IMR-90 (cell line): ENCODE results near the gene MMP10. TPM values are rescaled to one million over a fixed set of nuclear protein-coding genes. Genes with fewer than 3 reads are reported as not detected.

Source experiments
- ATAC-seq: fragments of 200-7000 bp; cut with Tn5 transposase; 2 replicates; pipeline ENCODE4 v1.9.1; 2020; ENCODE audit warnings: low read depth, mild to moderate bottlenecking, moderate library complexity
- BruUV-seq: library from RNA; stranded (reverse); fragments of 400-500 nt; replicated peaks from 2 replicates; lab custom pipeline; 2021; lab: Mats Ljungman, UMichigan
- CTCF ChIA-PET: fragments of 300-600 bp; formaldehyde crosslinking; extraction: SDS; loops from one replicate; lab custom pipeline; 2021; ENCODE audit warnings: antibody characterized with exemption; lab: Yijun Ruan, JAX
- POLR2A ChIA-PET: fragments of 300-600 bp; sonication (Branson Sonifier 250); formaldehyde crosslinking; loops from one replicate; lab custom pipeline; 2022; ENCODE audit warnings: antibody characterized with exemption; ENCODE audit not compliant: unreplicated experiment; lab: Charles Lee
- DNase-seq: peaks from one replicate; pipeline ENCODE4 v3.0.0; 2013
- H2AFZ ChIP-seq: replicated peaks from 2 replicates; pipeline ENCODE3; 2013; ENCODE audit warnings: low read length, mild to moderate bottlenecking; ENCODE audit not compliant: poor library complexity
- H2AK5ac ChIP-seq: 2 replicates; pipeline ENCODE4 v1.6.1; 2013; ENCODE audit warnings: low read depth, low read length, inconsistent platforms
- H2AK9ac ChIP-seq: replicated peaks from 2 replicates; pipeline ENCODE3; 2013; ENCODE audit warnings: mild to moderate bottlenecking, low read depth, low read length, moderate library complexity; ENCODE audit not compliant: poor library complexity
- H2BK120ac ChIP-seq: 2 replicates; pipeline ENCODE4 v1.6.1; 2013; ENCODE audit warnings: low read depth, low read length, inconsistent platforms
- H2BK15ac ChIP-seq: 3 replicates; pipeline ENCODE4 v1.6.1; 2013; ENCODE audit warnings: low read depth, low read length, inconsistent platforms
- H2BK20ac ChIP-seq: 2 replicates; pipeline ENCODE4 v1.6.1; 2013; ENCODE audit warnings: low read depth, mild to moderate bottlenecking, inconsistent platforms, low read length, moderate library complexity
- H2BK5ac ChIP-seq: 2 replicates; pipeline ENCODE4 v1.6.1; 2013; ENCODE audit warnings: mild to moderate bottlenecking, low read depth, low read length, inconsistent platforms; ENCODE audit not compliant: poor library complexity, severe bottlenecking
- H3K14ac ChIP-seq: replicated peaks from 2 replicates; pipeline ENCODE4 v1.6.1; 2013; ENCODE audit warnings: low read depth, low read length, inconsistent platforms
- H3K18ac ChIP-seq: 2 replicates; pipeline ENCODE4 v1.6.1; 2013; ENCODE audit warnings: low read depth, low read length, control low read depth
- H3K23ac ChIP-seq: 2 replicates; pipeline ENCODE4 v1.6.1; 2013; ENCODE audit warnings: low read depth, low read length, inconsistent platforms
- H3K27ac ChIP-seq: 2 replicates; pipeline ENCODE4 v1.5.1; 2013; ENCODE audit warnings: mild to moderate bottlenecking, control low read depth, low read length; ENCODE audit not compliant: insufficient read depth
- H3K27me3 ChIP-seq: 2 replicates; pipeline ENCODE4 v1.6.1; 2013; ENCODE audit warnings: low read length; ENCODE audit not compliant: control insufficient read depth, insufficient read depth
- H3K36me3 ChIP-seq: 2 replicates; pipeline ENCODE4 v1.6.1; 2013; ENCODE audit warnings: low read length, mixed read lengths; ENCODE audit not compliant: control insufficient read depth, insufficient read depth
- H3K4ac ChIP-seq: 2 replicates; pipeline ENCODE4 v1.6.1; 2013; ENCODE audit warnings: low read depth, low read length, inconsistent platforms
- H3K4me1 ChIP-seq: 2 replicates; pipeline ENCODE4 v1.6.1; 2013; ENCODE audit warnings: low read length, mixed read lengths; ENCODE audit not compliant: control insufficient read depth, insufficient read depth
- H3K4me2 ChIP-seq: 2 replicates; pipeline ENCODE4 v1.6.1; 2013; ENCODE audit warnings: low read depth, mild to moderate bottlenecking, control low read depth, low read length, moderate library complexity
- H3K4me3 ChIP-seq: 2 replicates; pipeline ENCODE4 v1.5.1; 2013; ENCODE audit warnings: low read depth, mild to moderate bottlenecking, control low read depth, low read length, moderate library complexity; ENCODE audit not compliant: insufficient read depth
- H3K56ac ChIP-seq: 2 replicates; pipeline ENCODE4 v1.6.1; 2013; ENCODE audit warnings: low read length, inconsistent platforms; ENCODE audit not compliant: insufficient read depth; ENCODE audit errors: extremely low read depth
- H3K79me1 ChIP-seq, 2 experiments: 2 replicates each; pipeline ENCODE4 v1.6.1; 2013; ENCODE audit warnings: low read length in 2 of 2, inconsistent platforms in 1 of 2, low read depth in 1 of 2
- H3K9ac ChIP-seq: 2 replicates; pipeline ENCODE4 v1.6.1; 2013; ENCODE audit warnings: low read depth, low read length, control low read depth
- H3K9me1 ChIP-seq: 2 replicates; pipeline ENCODE4 v1.6.1; 2013; ENCODE audit warnings: low read length, inconsistent platforms; ENCODE audit not compliant: insufficient read depth
- H3K9me3 ChIP-seq: 2 replicates; pipeline ENCODE4 v1.6.1; 2013; ENCODE audit warnings: low read length; ENCODE audit not compliant: control insufficient read depth, insufficient read depth
- H4K20me1 ChIP-seq: 2 replicates; pipeline ENCODE4 v1.6.1; 2013; ENCODE audit warnings: low read length, inconsistent platforms; ENCODE audit not compliant: insufficient read depth
- H4K5ac ChIP-seq: 2 replicates; pipeline ENCODE4 v1.6.1; 2013; ENCODE audit warnings: mild to moderate bottlenecking, low read depth, low read length, control low read depth
- H4K8ac ChIP-seq, 2 experiments: 2 replicates each; pipeline ENCODE4 v1.6.1; 2013; ENCODE audit warnings: low read depth in 2 of 2, low read length in 2 of 2, control low read depth in 1 of 2, inconsistent platforms in 1 of 2
- H4K91ac ChIP-seq: 2 replicates; pipeline ENCODE4 v1.6.1; 2013; ENCODE audit warnings: low read depth, low read length, inconsistent platforms; ENCODE audit not compliant: insufficient read depth
- BHLHE40 ChIP-seq: fragments of 150-350 bp; IDR thresholded peaks from 2 replicates; pipeline ENCODE4 v1.6.1; 2016; ENCODE audit warnings: mild to moderate bottlenecking, low read depth, low read length
- CEBPB ChIP-seq: IDR thresholded peaks from 2 replicates; pipeline ENCODE4 v1.6.1; 2012; ENCODE audit warnings: low read depth, low read length, improper control_type of control experiment
- CHD1 ChIP-seq: IDR thresholded peaks from 2 replicates; pipeline ENCODE4 v1.6.1; 2012; ENCODE audit warnings: low read depth, low read length, improper control_type of control experiment
- CTCF ChIP-seq: conservative IDR thresholded peaks from 2 replicates; pipeline ENCODE4 v1.5.1; 2012; ENCODE audit warnings: mild to moderate bottlenecking, low read depth, low read length, improper control_type of control experiment
- ELK1 ChIP-seq: fragments of 150-350 bp; IDR thresholded peaks from 2 replicates; pipeline ENCODE4 v1.6.1; 2016; ENCODE audit warnings: low read depth, mild to moderate bottlenecking, low read length, moderate library complexity, borderline replicate concordance
- FOS ChIP-seq: fragments of 150-350 bp; IDR thresholded peaks from 2 replicates; pipeline ENCODE4 v1.6.1; 2016; ENCODE audit warnings: low read depth, low read length
- MAFK ChIP-seq: IDR thresholded peaks from 2 replicates; pipeline ENCODE4 v1.6.1; 2012; ENCODE audit warnings: low read depth, low read length, improper control_type of control experiment
- MAZ ChIP-seq: IDR thresholded peaks from 2 replicates; pipeline ENCODE4 v1.6.1; 2012; ENCODE audit warnings: low read depth, mild to moderate bottlenecking, low read length, improper control_type of control experiment, moderate library complexity, borderline replicate concordance
- MXI1 ChIP-seq: IDR thresholded peaks from 2 replicates; pipeline ENCODE4 v1.6.1; 2012; ENCODE audit warnings: low read depth, mild to moderate bottlenecking, low read length, moderate library complexity, borderline replicate concordance
- NFE2L2 ChIP-seq: fragments of 150-350 bp; IDR thresholded peaks from 2 replicates; pipeline ENCODE4 v1.6.1; 2016; ENCODE audit warnings: low read depth, mild to moderate bottlenecking, low read length
- POLR2A ChIP-seq: IDR thresholded peaks from 2 replicates; pipeline ENCODE4 v1.6.1; 2012; ENCODE audit warnings: mild to moderate bottlenecking, low read depth, low read length
- RAD21 ChIP-seq: IDR thresholded peaks from 2 replicates; pipeline ENCODE4 v1.6.1; 2012; ENCODE audit warnings: low read length, improper control_type of control experiment
- RCOR1 ChIP-seq: IDR thresholded peaks from 2 replicates; pipeline ENCODE4 v1.6.1; 2012; ENCODE audit warnings: mild to moderate bottlenecking, low read length, improper control_type of control experiment; ENCODE audit not compliant: insufficient replicate concordance
- RFX5 ChIP-seq: IDR thresholded peaks from 2 replicates; pipeline ENCODE4 v1.8.0; 2012; ENCODE audit warnings: low read depth, mild to moderate bottlenecking, low read length, moderate library complexity
- SMC3 ChIP-seq: fragments of 150-350 bp; IDR thresholded peaks from 2 replicates; pipeline ENCODE4 v1.6.1; 2016; ENCODE audit warnings: low read depth, mild to moderate bottlenecking, antibody characterized with exemption, low read length, moderate library complexity
- WGBS, 2 experiments: methylation state at CpG; one replicate each; pipeline versions ENCODE4 v1.1.5 to v1.1.7; 2013; ENCODE audit warnings: missing lambda C conversion rate in 2 of 2; ENCODE audit not compliant: insufficient read length in 1 of 2; ENCODE audit errors: extremely low coverage in 2 of 2; 5-methylcytosine and 5-hydroxymethylcytosine counted together
- dilution Hi-C: fragments of 300-500 bp; cut with HindIII; formaldehyde crosslinking; loops from one replicate; pipeline ENCODE4 v1.14.3; 2018; ENCODE audit warnings: low sequenced_read_pairs; ENCODE audit not compliant: unreplicated experiment
- in situ Hi-C: fragments of 300-500 bp; cut with MboI; formaldehyde crosslinking; loops from 3 replicates; pipeline ENCODE4 v1.14.3; 2019; ENCODE audit warnings: low sequenced_read_pairs, inconsistent platforms, mixed read lengths
- intact Hi-C: fragments of 100-400 bp; cut with micrococcal nuclease; formaldehyde crosslinking; loops from 2 replicates; pipeline ENCODE4 v1.10.0; 2022
- polyA plus RNA-seq, 3 experiments: library from polyadenylated mRNA; depleted of rRNA; stranded (reverse); fragments of >200 nt; gene quantifications; 2 replicates each; pipeline ENCODE4 v1.2.3, GENCODE V29; 2012; ENCODE audit warnings: low replicate concordance in 1 of 3
- total RNA-seq: library from RNA; depleted of rRNA; stranded (reverse); fragments of >200 nt; gene quantifications from 2 replicates; pipeline ENCODE4 v1.2.3, GENCODE V29; 2012
- TF ChIP-seq, protein P1 (sequence below): fragments of 150-350 bp; IDR thresholded peaks from 2 replicates; pipeline ENCODE4 v1.6.1; 2017; ENCODE audit warnings: mild to moderate bottlenecking, antibody characterized with exemption, low read length, low read depth

MMP10 gene
- total and polyA plus RNA-seq, 2 of the 4 experiments (the other 2 are of a cell fraction), result not detected

DNA sequence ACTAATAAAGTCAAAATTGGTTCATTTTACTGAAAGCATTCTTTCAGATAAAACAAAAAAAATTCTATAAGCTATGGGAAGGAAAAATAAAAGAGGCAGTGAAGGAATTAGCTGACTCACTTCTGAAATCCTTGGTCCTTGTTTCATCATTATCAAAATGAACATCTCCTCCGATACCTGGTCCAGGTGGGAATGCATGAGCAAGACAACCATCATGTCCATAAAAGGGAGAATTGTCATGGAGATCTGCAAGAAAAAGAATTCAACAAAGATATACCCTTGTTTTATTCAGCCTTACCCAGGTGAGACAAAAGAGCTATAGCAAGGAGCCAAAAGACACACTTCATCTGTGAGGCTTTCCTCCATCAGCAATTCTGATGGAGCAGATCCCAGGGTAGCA, 27.2 kb downstream of the MMP10 start:
- dilution Hi-C loops, result no loop called here
- no peak overlapping the region for H2AK5ac ChIP-seq

More for the DNA sequence above, 27.2 kb downstream of the MMP10 start:
- Histone ChIP-seq H3K27me3 (peaks cover 32% of the 10 kb centered on the region), H3K4me3 (no peak overlapping the region), H3K9me3 (no peaks in the 10 kb centered on the region), H2AFZ (no peak overlapping the region), H3K9me1 (no peaks in the 10 kb centered on the region), H3K18ac (no peak overlapping the region), H3K79me1 (no peaks in the 10 kb centered on the region), H3K4me1 (peaks cover 1% of the 10 kb centered on the region; the same call in 1 of the 2 replicates), H4K91ac (no peak overlapping the region), H3K23ac (no peak overlapping the region), H3K9ac (no peak overlapping the region), H2BK5ac (no peak overlapping the region), H2BK120ac (no peak overlapping the region), H3K4me2 (no peak overlapping the region), H2BK15ac (no peak overlapping the region), H3K4ac (no peak overlapping the region), H4K20me1 (no peaks in the 10 kb centered on the region), H3K27ac (no peak overlapping the region), H4K5ac (no peak overlapping the region), H3K36me3 (no peaks in the 10 kb centered on the region), H2AK9ac (no peak overlapping the region), H2BK20ac (no peak overlapping the region), H4K8ac (no peak overlapping the region), H3K56ac (no peak overlapping the region), H3K14ac (no peak overlapping the region)
- TF ChIP-seq ELK1, result no peak
- no peak for TF ChIP-seq MAFK
- TF ChIP-seq CHD1, result no peak
- no peak for TF ChIP-seq FOS
- TF ChIP-seq RCOR1, result no peak
- no peak for TF ChIP-seq RFX5
- no peak for TF ChIP-seq POLR2A
- no peak for TF ChIP-seq BHLHE40
- no peak for TF ChIP-seq NFE2L2
- TF ChIP-seq CEBPB, result no peak
- no peak for TF ChIP-seq MXI1
- TF ChIP-seq CTCF, result no peak
- no peak for TF ChIP-seq RAD21
- no peak for TF ChIP-seq SMC3
- TF ChIP-seq, protein P1, sequence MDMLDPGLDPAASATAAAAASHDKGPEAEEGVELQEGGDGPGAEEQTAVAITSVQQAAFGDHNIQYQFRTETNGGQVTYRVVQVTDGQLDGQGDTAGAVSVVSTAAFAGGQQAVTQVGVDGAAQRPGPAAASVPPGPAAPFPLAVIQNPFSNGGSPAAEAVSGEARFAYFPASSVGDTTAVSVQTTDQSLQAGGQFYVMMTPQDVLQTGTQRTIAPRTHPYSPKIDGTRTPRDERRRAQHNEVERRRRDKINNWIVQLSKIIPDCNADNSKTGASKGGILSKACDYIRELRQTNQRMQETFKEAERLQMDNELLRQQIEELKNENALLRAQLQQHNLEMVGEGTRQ, result no peak
- TF ChIP-seq MAZ, result no peak
- ChIA-PET POLR2A (no interaction called here), CTCF (no interaction called here)
- ATAC-seq, result no peak
- DNase-seq, result no peak
- intact Hi-C loops, result no loop called here
- no CpG with 5 or more reads among the region's 1 CpG for WGBS, 2 experiments
- in situ Hi-C loops, result no loop called here
- no TSS peak for BruUV-seq
